HepG2 (cell line): ENCODE measurements around the gene DCST2. TPM values are rescaled to one million over a fixed set of nuclear protein-coding genes. Genes with fewer than 3 reads are reported as not detected.
A peak's percentile ranks its signal among the peaks of the same experiment; 100 is the strongest.

Experiments used
- ADNP ChIP-seq: sonication (generic); formaldehyde crosslinking; IDR thresholded peaks from 2 replicates; pipeline ENCODE4 v1.4.0; 2020; ENCODE audit warnings: missing genetic modification reagents
- ELF1 ChIP-seq: sonication (generic); formaldehyde crosslinking; IDR thresholded peaks from 2 replicates; pipeline ENCODE4 v1.4.0; 2020; ENCODE audit warnings: missing genetic modification reagents
- GFI1 ChIP-seq: sonication (generic); formaldehyde crosslinking; IDR thresholded peaks from 2 replicates; pipeline ENCODE4 v1.5.0; 2020; ENCODE audit warnings: missing genetic modification reagents, mild to moderate bottlenecking, borderline replicate concordance
- MAF1 ChIP-seq: sonication (generic); formaldehyde crosslinking; IDR thresholded peaks from 2 replicates; pipeline ENCODE4 v1.5.0; 2020; ENCODE audit warnings: missing genetic modification reagents, borderline replicate concordance
- MATR3 ChIP-seq: sonication (generic); formaldehyde crosslinking; IDR thresholded peaks from 2 replicates; pipeline ENCODE4 v1.4.0; 2020; ENCODE audit warnings: missing genetic modification reagents
- POLR2AphosphoS5 ChIP-seq: IDR thresholded peaks from 2 replicates; pipeline ENCODE4 v1.6.1; 2012; ENCODE audit warnings: low read depth, low read length
- TSC22D2 ChIP-seq: sonication (generic); formaldehyde crosslinking; IDR thresholded peaks from 2 replicates; pipeline ENCODE4 v1.5.1; 2020; ENCODE audit warnings: missing genetic modification reagents, mild to moderate bottlenecking, borderline replicate concordance
- XBP1 ChIP-seq: sonication (generic); formaldehyde crosslinking; IDR thresholded peaks from 2 replicates; pipeline ENCODE4 v1.5.0; 2020; ENCODE audit warnings: missing genetic modification reagents
- ZFP62 ChIP-seq: sonication (generic); formaldehyde crosslinking; IDR thresholded peaks from 2 replicates; pipeline ENCODE4 v1.4.0; 2020; ENCODE audit warnings: missing genetic modification reagents
- ZNF10 ChIP-seq: sonication (generic); formaldehyde crosslinking; IDR thresholded peaks from 2 replicates; pipeline ENCODE4 v1.4.0; 2020; ENCODE audit warnings: mild to moderate bottlenecking, low read depth, missing genetic modification reagents, borderline replicate concordance
- ZNF124 ChIP-seq: sonication (generic); formaldehyde crosslinking; IDR thresholded peaks from 2 replicates; pipeline ENCODE4 v1.4.0; 2020; ENCODE audit warnings: missing genetic modification reagents
- ZNF562 ChIP-seq: sonication (generic); formaldehyde crosslinking; IDR thresholded peaks from 2 replicates; pipeline ENCODE4 v1.8.0; 2022; ENCODE audit warnings: missing genetic modification reagents, borderline replicate concordance
- ZNF572 ChIP-seq: sonication (generic); formaldehyde crosslinking; IDR thresholded peaks from 2 replicates; pipeline ENCODE4 v1.5.1; 2020; ENCODE audit warnings: mild to moderate bottlenecking, missing genetic modification reagents
- polyA plus RNA-seq, 8 experiments: library from polyadenylated mRNA; depleted of rRNA in 3 of 8; stranded (reverse) in 7 of 8; unstranded in 1 of 8; fragments of >200 nt; fragmentation: Illumina TruSeq in 4 of 8; extraction: Trizol in 4 of 8; gene quantifications; 2 replicates each; pipeline versions ENCODE4 v1.2.1 to v1.2.3, GENCODE V29; 2011 to 2016; ENCODE audit warnings: low read depth in 4 of 8, missing spikeins in 1 of 8, mixed read lengths in 1 of 8; ENCODE audit not compliant: insufficient read depth in 1 of 8
- total RNA-seq, 5 experiments: library from RNA; depleted of rRNA; stranded (reverse); fragments of >200 nt; fragmentation: Illumina TruSeq; extraction: Trizol; gene quantifications; 2 replicates each; pipeline ENCODE4 v1.2.3, GENCODE V29; 2016; ENCODE audit warnings: low read depth in 1 of 5
- TF ChIP-seq, protein P1 (sequence below): sonication (generic); formaldehyde crosslinking; IDR thresholded peaks from 2 replicates; pipeline ENCODE4 v1.9.0; 2021; ENCODE audit warnings: missing genetic modification reagents, mild to moderate bottlenecking, borderline replicate concordance
- TF ChIP-seq, protein P2 (sequence below): sonication (generic); formaldehyde crosslinking; IDR thresholded peaks from 2 replicates; pipeline ENCODE4 v1.5.0; 2020; ENCODE audit warnings: mild to moderate bottlenecking, missing genetic modification reagents, borderline replicate concordance
- TF ChIP-seq, protein P3 (sequence below): sonication (generic); formaldehyde crosslinking; IDR thresholded peaks from 2 replicates; pipeline ENCODE4 v1.8.1; 2023; ENCODE audit warnings: mild to moderate bottlenecking, missing genetic modification reagents
- TF ChIP-seq, protein P4 (sequence below): sonication (generic); formaldehyde crosslinking; IDR thresholded peaks from 2 replicates; pipeline ENCODE4 v1.5.1; 2020; ENCODE audit warnings: missing genetic modification reagents, mild to moderate bottlenecking, borderline replicate concordance
- TF ChIP-seq, protein P5 (sequence below): sonication (generic); formaldehyde crosslinking; IDR thresholded peaks from 2 replicates; pipeline ENCODE4 v1.8.1; 2023; ENCODE audit warnings: missing genetic modification reagents, inconsistent platforms, borderline replicate concordance
- TF ChIP-seq, protein P6 (sequence below): sonication (generic); formaldehyde crosslinking; IDR thresholded peaks from 2 replicates; pipeline ENCODE4 v1.5.1; 2020; ENCODE audit warnings: mild to moderate bottlenecking, missing genetic modification reagents, borderline replicate concordance

Gene DCST2
- total and polyA plus RNA-seq, 2 of the 13 experiments (the other 11 are each of a cell fraction or from before 2014, with no cell fraction given), result 0.74 TPM; not detected in 1

DNA sequence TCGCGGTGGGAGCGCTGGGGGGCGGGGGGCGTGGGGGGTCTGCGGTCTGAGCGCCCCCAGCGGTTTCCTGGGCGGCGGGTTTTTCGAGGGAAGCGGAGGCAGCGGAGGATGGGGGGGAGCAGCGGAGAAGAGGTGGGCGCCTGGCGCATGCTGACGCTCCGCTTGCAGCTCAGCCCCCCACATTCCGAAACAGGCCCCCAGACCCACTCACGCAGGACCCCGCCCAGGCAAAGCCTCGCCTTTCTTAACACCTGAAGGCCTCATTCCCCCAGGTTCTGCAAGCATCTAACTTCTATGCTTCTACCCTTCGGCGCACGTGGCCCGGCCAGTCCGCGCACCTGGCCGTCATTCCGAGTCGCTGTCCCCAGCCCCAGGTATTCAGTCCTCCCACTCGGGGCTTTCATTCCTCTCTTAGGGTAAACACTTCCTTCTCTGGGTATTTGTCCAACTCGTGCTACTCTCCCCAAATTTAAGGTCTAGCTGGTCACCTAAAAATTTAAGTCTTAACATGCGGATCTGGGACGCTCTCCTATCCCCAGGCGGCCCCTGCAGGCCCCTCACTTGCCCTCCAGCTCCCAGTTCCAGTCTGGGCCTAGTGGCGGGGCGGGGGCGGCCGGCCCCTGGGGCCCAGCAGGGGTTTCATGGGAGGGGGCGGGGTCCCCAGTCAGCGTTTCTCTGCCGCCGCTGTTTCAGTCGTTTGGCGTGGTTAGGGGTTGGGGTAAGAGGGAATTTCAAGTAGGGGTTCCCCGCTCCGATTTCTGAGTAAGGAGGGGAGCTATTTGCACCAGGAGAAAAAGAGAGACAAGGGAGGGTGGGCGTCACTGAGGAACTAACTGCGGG, 33.8 kb downstream of the DCST2 start (continued):
- TF ChIP-seq, protein P1, sequence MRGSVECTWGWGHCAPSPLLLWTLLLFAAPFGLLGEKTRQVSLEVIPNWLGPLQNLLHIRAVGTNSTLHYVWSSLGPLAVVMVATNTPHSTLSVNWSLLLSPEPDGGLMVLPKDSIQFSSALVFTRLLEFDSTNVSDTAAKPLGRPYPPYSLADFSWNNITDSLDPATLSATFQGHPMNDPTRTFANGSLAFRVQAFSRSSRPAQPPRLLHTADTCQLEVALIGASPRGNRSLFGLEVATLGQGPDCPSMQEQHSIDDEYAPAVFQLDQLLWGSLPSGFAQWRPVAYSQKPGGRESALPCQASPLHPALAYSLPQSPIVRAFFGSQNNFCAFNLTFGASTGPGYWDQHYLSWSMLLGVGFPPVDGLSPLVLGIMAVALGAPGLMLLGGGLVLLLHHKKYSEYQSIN, result no peak
- TF ChIP-seq MAF1, result no peak
- TF ChIP-seq, protein P2, sequence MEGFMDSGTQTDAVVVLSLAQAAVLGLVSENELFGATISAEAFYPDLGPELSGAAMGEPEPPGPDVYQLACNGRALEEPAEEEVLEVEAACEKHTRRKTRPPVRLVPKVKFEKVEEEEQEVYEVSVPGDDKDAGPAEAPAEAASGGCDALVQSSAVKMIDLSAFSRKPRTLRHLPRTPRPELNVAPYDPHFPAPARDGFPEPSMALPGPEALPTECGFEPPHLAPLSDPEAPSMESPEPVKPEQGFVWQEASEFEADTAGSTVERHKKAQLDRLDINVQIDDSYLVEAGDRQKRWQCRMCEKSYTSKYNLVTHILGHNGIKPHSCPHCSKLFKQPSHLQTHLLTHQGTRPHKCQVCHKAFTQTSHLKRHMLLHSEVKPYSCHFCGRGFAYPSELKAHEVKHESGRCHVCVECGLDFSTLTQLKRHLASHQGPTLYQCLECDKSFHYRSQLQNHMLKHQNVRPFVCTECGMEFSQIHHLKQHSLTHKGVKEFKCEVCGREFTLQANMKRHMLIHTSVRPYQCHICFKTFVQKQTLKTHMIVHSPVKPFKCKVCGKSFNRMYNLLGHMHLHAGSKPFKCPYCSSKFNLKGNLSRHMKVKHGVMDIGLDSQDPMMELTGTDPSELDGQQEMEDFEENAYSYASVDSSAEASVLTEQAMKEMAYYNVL (CRISPR knock-in tag), result peak; percentile 45; the same call in 1 of the 2 replicates
- TF ChIP-seq TSC22D2 (CRISPR knock-in tag), result no peak
- TF ChIP-seq POLR2AphosphoS5, result peak; percentile 23; the same call in 1 of the 2 replicates
- TF ChIP-seq, protein P3, sequence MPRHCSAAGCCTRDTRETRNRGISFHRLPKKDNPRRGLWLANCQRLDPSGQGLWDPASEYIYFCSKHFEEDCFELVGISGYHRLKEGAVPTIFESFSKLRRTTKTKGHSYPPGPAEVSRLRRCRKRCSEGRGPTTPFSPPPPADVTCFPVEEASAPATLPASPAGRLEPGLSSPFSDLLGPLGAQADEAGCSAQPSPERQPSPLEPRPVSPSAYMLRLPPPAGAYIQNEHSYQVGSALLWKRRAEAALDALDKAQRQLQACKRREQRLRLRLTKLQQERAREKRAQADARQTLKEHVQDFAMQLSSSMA (CRISPR knock-in tag), result no peak
- no peak for TF ChIP-seq ADNP (CRISPR knock-in tag)
- no peak for TF ChIP-seq ZNF10
- no peak for TF ChIP-seq ZNF572
- TF ChIP-seq ZNF124, result no peak
- no peak for TF ChIP-seq GFI1
- no peak for TF ChIP-seq ELF1 (CRISPR knock-in tag)
- no peak for TF ChIP-seq ZNF562
- TF ChIP-seq ZFP62, result no peak
- TF ChIP-seq MATR3, result no peak
- TF ChIP-seq, protein P4, sequence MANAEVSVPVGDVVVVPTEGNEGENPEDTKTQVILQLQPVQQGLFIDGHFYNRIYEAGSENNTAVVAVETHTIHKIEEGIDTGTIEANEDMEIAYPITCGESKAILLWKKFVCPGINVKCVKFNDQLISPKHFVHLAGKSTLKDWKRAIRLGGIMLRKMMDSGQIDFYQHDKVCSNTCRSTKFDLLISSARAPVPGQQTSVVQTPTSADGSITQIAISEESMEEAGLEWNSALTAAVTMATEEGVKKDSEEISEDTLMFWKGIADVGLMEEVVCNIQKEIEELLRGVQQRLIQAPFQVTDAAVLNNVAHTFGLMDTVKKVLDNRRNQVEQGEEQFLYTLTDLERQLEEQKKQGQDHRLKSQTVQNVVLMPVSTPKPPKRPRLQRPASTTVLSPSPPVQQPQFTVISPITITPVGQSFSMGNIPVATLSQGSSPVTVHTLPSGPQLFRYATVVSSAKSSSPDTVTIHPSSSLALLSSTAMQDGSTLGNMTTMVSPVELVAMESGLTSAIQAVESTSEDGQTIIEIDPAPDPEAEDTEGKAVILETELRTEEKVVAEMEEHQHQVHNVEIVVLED (CRISPR knock-in tag), result 0 out of 2 replicates have a peak, but pooled peaks have one; percentile 32
- TF ChIP-seq, protein P5, sequence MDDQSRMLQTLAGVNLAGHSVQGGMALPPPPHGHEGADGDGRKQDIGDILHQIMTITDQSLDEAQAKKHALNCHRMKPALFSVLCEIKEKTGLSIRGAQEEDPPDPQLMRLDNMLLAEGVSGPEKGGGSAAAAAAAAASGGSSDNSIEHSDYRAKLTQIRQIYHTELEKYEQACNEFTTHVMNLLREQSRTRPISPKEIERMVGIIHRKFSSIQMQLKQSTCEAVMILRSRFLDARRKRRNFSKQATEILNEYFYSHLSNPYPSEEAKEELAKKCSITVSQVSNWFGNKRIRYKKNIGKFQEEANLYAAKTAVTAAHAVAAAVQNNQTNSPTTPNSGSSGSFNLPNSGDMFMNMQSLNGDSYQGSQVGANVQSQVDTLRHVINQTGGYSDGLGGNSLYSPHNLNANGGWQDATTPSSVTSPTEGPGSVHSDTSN (CRISPR knock-in tag), result no peak
- TF ChIP-seq, protein P6, sequence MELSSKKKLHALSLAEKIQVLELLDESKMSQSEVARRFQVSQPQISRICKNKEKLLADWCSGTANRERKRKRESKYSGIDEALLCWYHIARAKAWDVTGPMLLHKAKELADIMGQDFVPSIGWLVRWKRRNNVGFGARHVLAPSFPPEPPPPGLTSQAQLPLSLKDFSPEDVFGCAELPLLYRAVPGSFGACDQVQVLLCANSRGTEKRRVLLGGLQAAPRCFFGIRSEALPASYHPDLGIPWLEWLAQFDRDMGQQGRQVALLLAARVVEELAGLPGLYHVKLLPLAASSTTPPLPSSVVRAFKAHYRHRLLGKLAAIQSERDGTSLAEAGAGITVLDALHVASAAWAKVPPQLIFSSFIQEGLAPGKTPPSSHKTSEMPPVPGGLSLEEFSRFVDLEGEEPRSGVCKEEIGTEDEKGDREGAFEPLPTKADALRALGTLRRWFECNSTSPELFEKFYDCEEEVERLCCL (CRISPR knock-in tag), result no peak
- TF ChIP-seq XBP1, result no peak
